Measurements from ENCODE around the gene PNPLA7. TPM values are rescaled to one million over a fixed set of nuclear protein-coding genes. Genes with fewer than 3 reads are reported as not detected.
A peak's percentile ranks its signal among the peaks of the same experiment; 100 is the strongest.

The PNPLA7 gene
- total and polyA plus RNA-seq, 12 donors = 0.83 to 22.6 (median 9.4) TPM

- TF ChIP-seq CTCF (IDR thresholded peaks at IDR 0.05) = no peak
- 22 to 23% methylated on average over 5 to 7 of the region's 7 CpGs for WGBS, 2 donors
- Histone ChIP-seq H3K36me3 (no peaks in the 10 kb centered on the region), H3K4me1 (peaks cover 0 to 26% (median 5%) of the 10 kb centered on the region in 9 donors), H3K27ac (no peak overlapping the region), H3K27me3 (peaks cover 0 to 41% (median 22%) of the 10 kb centered on the region in 7 donors), H3K4me3 (peak overlapping the region in 6 of 10 donors; percentile 17 to 48 (median 42)), H3K9me3 (peaks cover 0 to 3% (median 0%) of the 10 kb centered on the region in 11 donors)
- intact Hi-C loops (cut with DNase I) = loop anchor here in 1 of 10 donors (10.0 kb wide), 1 partner anchor 147 kb away; no protein-coding TSS in a partner anchor
- ATAC-seq = no peak
- no peak for DNase-seq
These were observed 108.3 kb downstream of the PNPLA7 start for GRCh38 chr9:137441935-137442321.

- intact Hi-C loops (cut with DNase I) = loop anchor here in 1 of 10 donors (10.0 kb wide), 1 partner anchor 147 kb away; no protein-coding TSS in a partner anchor
- ATAC-seq = peak in 2 of 8 donors; percentile 20 to 21
- peak within 1 kb of the TSS; percentile 17 to 49 (median 40) for H3K4me3 ChIP-seq
- WGBS, 2 donors = 0 to 1% methylated on average over 28 to 62 of the region's 62 CpGs
- peaks cover 0 to 26% (median 5%) of the 10 kb centered on the region in 9 donors for H3K4me1 ChIP-seq
- TF ChIP-seq CTCF (IDR thresholded peaks at IDR 0.05) = no peak
- peaks cover 0 to 41% (median 22%) of the 10 kb centered on the region in 7 donors for H3K27me3 ChIP-seq
- peak in 1 of 2 donors; percentile 26 for DNase-seq
- H3K9me3 ChIP-seq = peaks cover 0 to 3% (median 0%) of the 10 kb centered on the region in 11 donors
- H3K27ac ChIP-seq = no peak within 1 kb of the TSS
- no peaks in the 10 kb centered on the region for H3K36me3 ChIP-seq
These were observed 108.8 kb downstream of the PNPLA7 start, which contains the start of gene ENTPD8 for GRCh38 chr9:137441289-137441934. ENTPD8 (minus strand) TSS chr9:137441357; CDS start chr9:137438285, 3,072 bp downstream.

- Histone ChIP-seq H3K27ac (no peak overlapping the region), H3K4me1 (peaks cover 0 to 17% (median 5%) of the 10 kb centered on the region in 9 donors), H3K27me3 (peaks cover 0 to 41% (median 22%) of the 10 kb centered on the region in 7 donors), H3K4me3 (no peak overlapping the region), H3K9me3 (peaks cover 0 to 3% (median 0%) of the 10 kb centered on the region in 11 donors), H3K36me3 (no peaks in the 10 kb centered on the region)
- DNase-seq = peak in 1 of 2 donors; percentile 8
- intact Hi-C loops (cut with DNase I) = loop anchor here in 2 of 10 donors (5.0 to 10.0 kb wide), 2 partner anchors 83 to 86 kb away; no protein-coding TSS in a partner anchor
- WGBS, 2 donors = 62 to 63% methylated on average over 18 of the region's 18 CpGs
- peak in 1 of 8 donors; percentile 12 for ATAC-seq
- no peak for TF ChIP-seq CTCF (IDR thresholded peaks at IDR 0.05)
These were observed 111.0 kb downstream of the PNPLA7 start for GRCh38 chr9:137439158-137439714.

GRCh38 chr9:137438591-137439157, 111.5 kb downstream of the PNPLA7 start:
- 83% methylated on average over 22 of the region's 22 CpGs for WGBS, 2 donors
- peaks cover 0 to 17% (median 5%) of the 10 kb centered on the region in 9 donors for H3K4me1 ChIP-seq
- ATAC-seq (no peak), DNase-seq (no peak)
- intact Hi-C loops (cut with DNase I) = loop anchor here in 2 of 10 donors (5.0 to 10.0 kb wide), 2 partner anchors 84 to 86 kb away; no protein-coding TSS in a partner anchor
- H3K4me3 ChIP-seq = no peak overlapping the region
- H3K36me3 ChIP-seq = no peaks in the 10 kb centered on the region
- TF ChIP-seq CTCF (IDR thresholded peaks at IDR 0.05) = no peak
- H3K9me3 ChIP-seq = peaks cover 0 to 3% (median 0%) of the 10 kb centered on the region in 11 donors
- H3K27me3 ChIP-seq = peaks cover 0 to 35% (median 22%) of the 10 kb centered on the region in 7 donors
- H3K27ac ChIP-seq = no peak overlapping the region

Measured in heart right ventricle (tissue), 16 donors.